GM23338 (cell line): ENCODE measurements around the gene GCDH. TPM values are rescaled to one million over a fixed set of nuclear protein-coding genes. Genes with fewer than 3 reads are reported as not detected.

Source experiments
- ATAC-seq: fragments of 200-7000 bp; cut with Tn5 transposase; 3 replicates; pipeline ENCODE4 v1.9.1; 2020
- DNase-seq: peaks from one replicate; pipeline ENCODE4 v3.0.0-alpha.2; 2015; ENCODE audit warnings: low spot score
- H2AFZ ChIP-seq: fragments of 200-600 bp; sonication (generic); 2 replicates; pipeline ENCODE4 v1.8.0; 2016; ENCODE audit warnings: antibody characterized with exemption, mild to moderate bottlenecking, moderate library complexity
- H3F3A ChIP-seq: fragments of 200-600 bp; sonication (generic); replicated peaks from 2 replicates; pipeline ENCODE4 v1.8.0; 2017; ENCODE audit warnings: antibody characterized with exemption, mixed run types, low read depth
- H3K27ac ChIP-seq: fragments of 200-600 bp; sonication (generic); 2 replicates; pipeline ENCODE4 v1.6.1; 2016; ENCODE audit warnings: low read depth
- H3K27me3 ChIP-seq: fragments of 200-600 bp; sonication (generic); 2 replicates; pipeline ENCODE4 v1.8.0; 2016; ENCODE audit warnings: mild to moderate bottlenecking, mixed run types, moderate library complexity; ENCODE audit not compliant: insufficient read depth
- H3K36me3 ChIP-seq: fragments of 200-600 bp; sonication (generic); 2 replicates; pipeline ENCODE4 v1.8.0; 2016; ENCODE audit warnings: mild to moderate bottlenecking; ENCODE audit not compliant: insufficient read depth
- H3K4me1 ChIP-seq: fragments of 200-600 bp; sonication (generic); 2 replicates; pipeline ENCODE4 v1.8.0; 2016; ENCODE audit warnings: mild to moderate bottlenecking, moderate library complexity; ENCODE audit not compliant: insufficient read depth
- H3K4me2 ChIP-seq: fragments of 200-600 bp; sonication (generic); 2 replicates; pipeline ENCODE4 v1.7.1; 2017; ENCODE audit warnings: mixed run types
- H3K4me3 ChIP-seq: fragments of 200-600 bp; sonication (generic); 2 replicates; pipeline ENCODE4 v1.6.1; 2016; ENCODE audit warnings: mixed run types
- H3K79me2 ChIP-seq: fragments of 200-600 bp; sonication (generic); replicated peaks from 2 replicates; pipeline ENCODE4 v1.8.0; 2017; ENCODE audit warnings: mild to moderate bottlenecking; ENCODE audit not compliant: insufficient read depth
- H3K9me2 ChIP-seq: fragments of 200-600 bp; sonication (generic); 2 replicates; pipeline ENCODE4 v1.8.0; 2017; ENCODE audit not compliant: insufficient read depth
- H4K20me1 ChIP-seq: fragments of 200-600 bp; sonication (generic); replicated peaks from 2 replicates; pipeline ENCODE4 v1.8.0; 2017; ENCODE audit warnings: mild to moderate bottlenecking; ENCODE audit not compliant: insufficient read depth
- H3K27ac Mint-ChIP-seq: 2 replicates; pipeline ENCODE4 v1.8.0; 2020; ENCODE audit warnings: inconsistent platforms, mild to moderate bottlenecking, moderate library complexity, mixed read lengths
- H3K27me3 Mint-ChIP-seq: 3 replicates; pipeline ENCODE4 v1.8.0; 2022; ENCODE audit warnings: low read depth, mild to moderate bottlenecking, moderate library complexity, mixed read lengths, inconsistent platforms; ENCODE audit not compliant: insufficient read depth, poor library complexity
- H3K36me3 Mint-ChIP-seq: 3 replicates; pipeline ENCODE4 v1.8.0; 2021; ENCODE audit warnings: low read depth, mild to moderate bottlenecking, inconsistent platforms, moderate library complexity, mixed read lengths
- H3K4me1 Mint-ChIP-seq: 3 replicates; pipeline ENCODE4 v1.8.0; 2020; ENCODE audit warnings: mild to moderate bottlenecking, inconsistent platforms, mixed read lengths
- H3K4me3 Mint-ChIP-seq: 3 replicates; pipeline ENCODE4 v1.8.0; 2021; ENCODE audit warnings: moderate library complexity, mild to moderate bottlenecking, inconsistent platforms, mixed read lengths
- H3K9me3 Mint-ChIP-seq: 3 replicates; pipeline ENCODE4 v1.8.0; 2020; ENCODE audit warnings: moderate library complexity, mild to moderate bottlenecking, inconsistent platforms, mixed read lengths
- EZH2 ChIP-seq: fragments of 200-600 bp; sonication (generic); IDR thresholded peaks from one replicate; pipeline ENCODE4 v1.8.0; 2017; ENCODE audit warnings: antibody characterized with exemption, mild to moderate bottlenecking, low read depth; ENCODE audit not compliant: unreplicated experiment
- EZH2phosphoT487 ChIP-seq: fragments of 200-600 bp; sonication (generic); IDR thresholded peaks from one replicate; pipeline ENCODE4 v1.8.1; 2018; ENCODE audit warnings: antibody characterized with exemption; ENCODE audit not compliant: unreplicated experiment
- JUNB ChIP-seq: IDR thresholded peaks from one replicate; pipeline ENCODE4 v1.6.1; 2016; ENCODE audit warnings: antibody characterized with exemption; ENCODE audit not compliant: unreplicated experiment
- POLR2AphosphoS5 ChIP-seq: IDR thresholded peaks from 2 replicates; pipeline ENCODE4 v1.6.1; 2016; ENCODE audit warnings: antibody characterized with exemption, low read depth
- ZNF331 ChIP-seq: fragments of 250-450 bp; sonication (Bioruptor Pico); IDR thresholded peaks from 2 replicates; pipeline ENCODE4 v1.5.0; 2020; ENCODE audit warnings: low read depth, mild to moderate bottlenecking, moderate library complexity
- polyA plus RNA-seq: library from polyadenylated mRNA; unstranded; fragments of >200 nt; fragmentation: Nextera tagmentation; extraction: Ambion mirVana; gene quantifications from 2 replicates; pipeline ENCODE4 v1.2.1, GENCODE V29; 2016
- total RNA-seq: library from RNA; depleted of rRNA; stranded (reverse); fragments of >200 nt; shearing (Covaris generic); gene quantifications from 2 replicates; pipeline ENCODE4 v1.2.3, GENCODE V29; 2014
- TF ChIP-seq, protein P1 (sequence below): fragments of 250-450 bp; sonication (Bioruptor Pico); IDR thresholded peaks from 2 replicates; pipeline ENCODE4 v1.5.0; 2020; ENCODE audit warnings: mild to moderate bottlenecking, moderate library complexity
- TF ChIP-seq, protein P2 (sequence below), 2 experiments: fragments of 200-600 bp in 1 of 2; sonication (generic) in 1 of 2; conservative IDR thresholded peaks; 2 replicates each; pipeline versions ENCODE4 v1.5.1 to v1.6.1; 2016 to 2017; ENCODE audit warnings: antibody characterized with exemption in 2 of 2, low read depth in 2 of 2, mild to moderate bottlenecking in 2 of 2, moderate library complexity in 1 of 2

GCDH gene
- total and polyA plus RNA-seq, 2 experiments from 2014 or later = 54.1 to 99.8 TPM

DNA sequence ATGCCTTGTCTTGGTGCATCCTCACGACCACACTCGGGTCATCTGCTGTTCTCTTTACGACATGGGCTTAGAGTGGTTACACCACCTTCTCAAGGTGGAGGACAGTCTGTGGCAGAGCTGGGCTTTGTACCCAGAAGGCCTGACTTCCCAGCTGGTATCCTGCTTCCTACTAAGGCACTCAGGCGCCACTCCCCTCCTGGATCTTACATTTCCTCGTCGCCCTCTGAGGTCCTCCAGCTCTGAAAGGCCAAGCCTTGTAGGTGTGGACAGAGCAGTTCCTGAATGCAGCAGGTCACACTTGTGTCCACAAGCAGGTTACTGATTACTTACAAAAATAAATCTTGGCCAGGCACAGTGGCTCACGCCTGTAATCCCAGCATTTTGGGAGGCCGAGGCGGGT, 16.2 kb downstream of the GCDH start (continued):
- TF ChIP-seq, protein P1, sequence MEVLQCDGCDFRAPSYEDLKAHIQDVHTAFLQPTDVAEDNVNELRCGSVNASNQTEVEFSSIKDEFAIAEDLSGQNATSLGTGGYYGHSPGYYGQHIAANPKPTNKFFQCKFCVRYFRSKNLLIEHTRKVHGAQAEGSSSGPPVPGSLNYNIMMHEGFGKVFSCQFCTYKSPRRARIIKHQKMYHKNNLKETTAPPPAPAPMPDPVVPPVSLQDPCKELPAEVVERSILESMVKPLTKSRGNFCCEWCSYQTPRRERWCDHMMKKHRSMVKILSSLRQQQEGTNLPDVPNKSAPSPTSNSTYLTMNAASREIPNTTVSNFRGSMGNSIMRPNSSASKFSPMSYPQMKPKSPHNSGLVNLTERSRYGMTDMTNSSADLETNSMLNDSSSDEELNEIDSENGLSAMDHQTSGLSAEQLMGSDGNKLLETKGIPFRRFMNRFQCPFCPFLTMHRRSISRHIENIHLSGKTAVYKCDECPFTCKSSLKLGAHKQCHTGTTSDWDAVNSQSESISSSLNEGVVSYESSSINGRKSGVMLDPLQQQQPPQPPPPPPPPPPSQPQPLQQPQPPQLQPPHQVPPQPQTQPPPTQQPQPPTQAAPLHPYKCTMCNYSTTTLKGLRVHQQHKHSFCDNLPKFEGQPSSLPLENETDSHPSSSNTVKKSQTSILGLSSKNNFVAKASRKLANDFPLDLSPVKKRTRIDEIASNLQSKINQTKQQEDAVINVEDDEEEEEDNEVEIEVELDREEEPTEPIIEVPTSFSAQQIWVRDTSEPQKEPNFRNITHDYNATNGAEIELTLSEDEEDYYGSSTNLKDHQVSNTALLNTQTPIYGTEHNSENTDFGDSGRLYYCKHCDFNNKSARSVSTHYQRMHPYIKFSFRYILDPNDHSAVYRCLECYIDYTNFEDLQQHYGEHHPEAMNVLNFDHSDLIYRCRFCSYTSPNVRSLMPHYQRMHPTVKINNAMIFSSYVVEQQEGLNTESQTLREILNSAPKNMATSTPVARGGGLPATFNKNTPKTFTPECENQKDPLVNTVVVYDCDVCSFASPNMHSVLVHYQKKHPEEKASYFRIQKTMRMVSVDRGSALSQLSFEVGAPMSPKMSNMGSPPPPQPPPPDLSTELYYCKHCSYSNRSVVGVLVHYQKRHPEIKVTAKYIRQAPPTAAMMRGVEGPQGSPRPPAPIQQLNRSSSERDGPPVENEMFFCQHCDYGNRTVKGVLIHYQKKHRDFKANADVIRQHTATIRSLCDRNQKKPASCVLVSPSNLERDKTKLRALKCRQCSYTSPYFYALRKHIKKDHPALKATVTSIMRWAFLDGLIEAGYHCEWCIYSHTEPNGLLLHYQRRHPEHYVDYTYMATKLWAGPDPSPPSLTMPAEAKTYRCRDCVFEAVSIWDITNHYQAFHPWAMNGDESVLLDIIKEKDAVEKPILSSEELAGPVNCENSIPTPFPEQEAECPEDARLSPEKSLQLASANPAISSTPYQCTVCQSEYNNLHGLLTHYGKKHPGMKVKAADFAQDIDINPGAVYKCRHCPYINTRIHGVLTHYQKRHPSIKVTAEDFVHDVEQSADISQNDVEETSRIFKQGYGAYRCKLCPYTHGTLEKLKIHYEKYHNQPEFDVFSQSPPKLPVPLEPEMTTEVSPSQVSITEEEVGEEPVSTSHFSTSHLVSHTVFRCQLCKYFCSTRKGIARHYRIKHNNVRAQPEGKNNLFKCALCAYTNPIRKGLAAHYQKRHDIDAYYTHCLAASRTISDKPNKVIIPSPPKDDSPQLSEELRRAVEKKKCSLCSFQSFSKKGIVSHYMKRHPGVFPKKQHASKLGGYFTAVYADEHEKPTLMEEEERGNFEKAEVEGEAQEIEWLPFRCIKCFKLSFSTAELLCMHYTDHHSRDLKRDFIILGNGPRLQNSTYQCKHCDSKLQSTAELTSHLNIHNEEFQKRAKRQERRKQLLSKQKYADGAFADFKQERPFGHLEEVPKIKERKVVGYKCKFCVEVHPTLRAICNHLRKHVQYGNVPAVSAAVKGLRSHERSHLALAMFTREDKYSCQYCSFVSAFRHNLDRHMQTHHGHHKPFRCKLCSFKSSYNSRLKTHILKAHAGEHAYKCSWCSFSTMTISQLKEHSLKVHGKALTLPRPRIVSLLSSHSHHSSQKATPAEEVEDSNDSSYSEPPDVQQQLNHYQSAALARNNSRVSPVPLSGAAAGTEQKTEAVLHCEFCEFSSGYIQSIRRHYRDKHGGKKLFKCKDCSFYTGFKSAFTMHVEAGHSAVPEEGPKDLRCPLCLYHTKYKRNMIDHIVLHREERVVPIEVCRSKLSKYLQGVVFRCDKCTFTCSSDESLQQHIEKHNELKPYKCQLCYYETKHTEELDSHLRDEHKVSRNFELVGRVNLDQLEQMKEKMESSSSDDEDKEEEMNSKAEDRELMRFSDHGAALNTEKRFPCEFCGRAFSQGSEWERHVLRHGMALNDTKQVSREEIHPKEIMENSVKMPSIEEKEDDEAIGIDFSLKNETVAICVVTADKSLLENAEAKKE = no peak
- TF ChIP-seq JUNB (no peak), ZNF331 (no peak), POLR2AphosphoS5 (no peak), EZH2 (no peak), EZH2phosphoT487 (no peak)
- TF ChIP-seq, protein P2, sequence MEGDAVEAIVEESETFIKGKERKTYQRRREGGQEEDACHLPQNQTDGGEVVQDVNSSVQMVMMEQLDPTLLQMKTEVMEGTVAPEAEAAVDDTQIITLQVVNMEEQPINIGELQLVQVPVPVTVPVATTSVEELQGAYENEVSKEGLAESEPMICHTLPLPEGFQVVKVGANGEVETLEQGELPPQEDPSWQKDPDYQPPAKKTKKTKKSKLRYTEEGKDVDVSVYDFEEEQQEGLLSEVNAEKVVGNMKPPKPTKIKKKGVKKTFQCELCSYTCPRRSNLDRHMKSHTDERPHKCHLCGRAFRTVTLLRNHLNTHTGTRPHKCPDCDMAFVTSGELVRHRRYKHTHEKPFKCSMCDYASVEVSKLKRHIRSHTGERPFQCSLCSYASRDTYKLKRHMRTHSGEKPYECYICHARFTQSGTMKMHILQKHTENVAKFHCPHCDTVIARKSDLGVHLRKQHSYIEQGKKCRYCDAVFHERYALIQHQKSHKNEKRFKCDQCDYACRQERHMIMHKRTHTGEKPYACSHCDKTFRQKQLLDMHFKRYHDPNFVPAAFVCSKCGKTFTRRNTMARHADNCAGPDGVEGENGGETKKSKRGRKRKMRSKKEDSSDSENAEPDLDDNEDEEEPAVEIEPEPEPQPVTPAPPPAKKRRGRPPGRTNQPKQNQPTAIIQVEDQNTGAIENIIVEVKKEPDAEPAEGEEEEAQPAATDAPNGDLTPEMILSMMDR (conservative IDR thresholded peaks at IDR 0.05; ENCODE audit: low read depth in 2 of 2) = no peak

DNA sequence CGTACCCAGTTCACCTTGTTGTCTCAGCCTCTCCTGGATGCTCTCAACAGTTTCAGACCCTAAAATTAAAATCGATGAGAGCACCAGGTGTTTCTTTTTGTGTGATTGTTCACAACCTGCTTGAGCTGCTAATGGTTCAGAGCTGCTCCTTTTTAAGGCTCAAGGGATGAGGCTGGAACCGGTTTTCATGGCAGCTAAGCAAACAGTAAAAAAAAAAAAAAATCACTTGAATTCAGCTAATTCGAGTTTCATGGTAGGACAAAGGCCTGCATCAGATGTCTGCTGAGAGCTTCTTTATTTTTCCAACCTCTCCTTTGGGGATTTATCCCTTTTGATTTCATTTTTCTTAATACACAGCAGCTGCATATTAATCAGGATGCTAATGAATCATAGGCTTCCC, 21.6 kb downstream of the GCDH start:
- Histone ChIP-seq H3K27me3 (no peaks in the 10 kb centered on the region), H3K36me3 (no peaks in the 10 kb centered on the region), H3K79me2 (no peaks in the 10 kb centered on the region), H3K4me1 (peaks cover 19% of the 10 kb centered on the region), H3K9me2 (no peaks in the 10 kb centered on the region), H3K27ac (peak overlapping the region; percentile 79), H4K20me1 (no peaks in the 10 kb centered on the region), H3F3A (peaks cover 13% of the 10 kb centered on the region), H3K4me3 (peak overlapping the region; percentile 33; the same call in 1 of the 2 replicates), H2AFZ (peak overlapping the region; percentile 54), H3K4me2 (peak overlapping the region; percentile 57)
- DNase-seq (peak; percentile 44), ATAC-seq (no peak; the same call in 2 of the 3 replicates)
- H3K27ac Mint-ChIP-seq = peak overlapping the region; percentile 96
- TF ChIP-seq EZH2phosphoT487 = no peak
- TF ChIP-seq JUNB = no peak
- TF ChIP-seq, protein P2 (conservative IDR thresholded peaks at IDR 0.05; ENCODE audit: low read depth in 2 of 2) = no peak
- H3K36me3 Mint-ChIP-seq = no peaks in the 10 kb centered on the region
- H3K9me3 Mint-ChIP-seq = no peaks in the 10 kb centered on the region
- H3K4me1 Mint-ChIP-seq = peaks cover 25% of the 10 kb centered on the region
- H3K4me3 Mint-ChIP-seq = peak overlapping the region; percentile 51
- H3K27me3 Mint-ChIP-seq = peaks cover 20% of the 10 kb centered on the region
